Retinal pigment epithelial cell (primary cell): ENCODE data around the gene BRINP3.
A peak's percentile ranks its signal among the peaks of the same experiment; 100 is the strongest.

Experiments used
- DNase-seq: peaks from one replicate; pipeline ENCODE4 v3.0.0-alpha.2; 2010; ENCODE audit warnings: low read depth
- H3K4me3 ChIP-seq: 2 replicates; pipeline ENCODE4 v1.5.1; 2011; ENCODE audit warnings: mild to moderate bottlenecking, low read length, control low read depth, moderate library complexity
- CTCF ChIP-seq: conservative IDR thresholded peaks from 2 replicates; pipeline ENCODE4 v1.5.1; 2011; ENCODE audit warnings: low read depth, low read length, control low read depth, inconsistent platforms

The BRINP3 gene

GRCh38 chr1:190480231-190480630, 2.6 kb upstream of the BRINP3 start:
- H3K4me3 ChIP-seq = no peak overlapping the region

DNA sequence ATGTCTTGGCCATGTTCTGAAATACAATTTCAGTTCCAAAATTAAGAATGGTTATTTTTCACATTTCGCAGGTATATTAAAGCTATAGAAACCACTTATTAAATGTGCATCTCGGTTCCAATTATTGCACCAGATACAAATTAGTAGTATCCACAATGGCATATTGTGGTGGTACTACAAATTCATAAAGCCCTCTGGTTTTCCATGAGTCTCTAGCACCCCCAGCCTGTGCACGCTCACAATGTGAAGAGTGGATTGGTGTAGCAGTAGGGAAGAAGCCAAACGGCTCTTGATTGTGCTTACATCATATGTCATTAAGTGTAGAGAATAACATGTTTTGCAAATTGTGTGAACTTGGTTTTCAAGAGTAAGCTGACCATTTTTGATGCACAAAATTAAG, 1.9 kb upstream of the BRINP3 start:
- no peak for DNase-seq
- no peak overlapping the region for H3K4me3 ChIP-seq
- TF ChIP-seq CTCF = no peak

More at GRCh38 chr1:190480231-190480630, 2.6 kb upstream of the BRINP3 start:
- DNase-seq = no peak
- no peak for TF ChIP-seq CTCF

GRCh38 chr1:190479050-190479397, 1.4 kb upstream of the BRINP3 start:
- DNase-seq = no peak
- H3K4me3 ChIP-seq = peak overlapping the region; percentile 61
- no peak for TF ChIP-seq CTCF

DNA sequence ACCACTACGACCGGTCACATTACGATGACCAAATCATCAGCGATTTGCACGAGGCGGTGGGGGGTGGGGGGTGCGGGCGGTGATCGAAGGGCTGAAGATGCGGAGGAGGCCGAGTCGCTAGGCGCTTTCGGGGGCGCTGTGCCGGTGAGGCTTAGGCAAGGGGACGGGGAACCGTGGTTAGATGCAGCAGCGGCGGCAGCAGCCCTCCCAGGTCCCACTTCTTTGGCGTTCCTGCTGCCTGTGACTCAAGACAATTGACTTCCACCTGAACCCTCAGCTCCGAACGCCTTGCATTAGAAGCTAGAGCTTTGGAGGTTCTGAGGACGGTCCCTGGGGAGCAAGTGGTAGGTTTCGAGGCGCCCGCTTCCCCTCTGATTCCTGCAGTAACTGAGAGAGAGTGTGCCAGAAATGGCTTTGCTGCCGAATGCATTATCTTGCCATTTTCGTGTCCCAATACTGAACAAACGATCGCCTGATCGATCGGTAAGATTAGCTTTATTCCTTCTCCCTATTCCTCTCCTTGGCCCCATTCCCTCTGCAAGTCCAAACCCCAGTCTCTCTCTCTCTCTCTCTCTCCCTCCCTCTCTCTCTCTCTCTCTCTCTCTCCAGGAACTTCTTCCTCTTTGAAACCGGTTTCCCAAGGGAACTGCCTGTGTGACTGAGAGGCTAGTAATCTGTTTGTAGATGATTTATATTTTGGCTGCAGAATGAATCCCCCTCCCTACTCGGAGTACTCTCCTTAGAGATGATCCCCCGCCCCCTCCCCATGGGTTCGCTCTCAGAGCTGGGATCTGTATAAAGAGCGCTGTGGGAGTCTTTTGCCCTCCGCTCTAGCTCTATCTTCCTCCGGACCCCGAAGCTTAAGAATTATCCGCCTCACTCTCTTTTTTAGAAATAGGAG, 735 bp upstream of the BRINP3 start:
- H3K4me3 ChIP-seq = peak overlapping the region; percentile 61
- no peak for DNase-seq
- TF ChIP-seq CTCF = peak; percentile 17

DNA sequence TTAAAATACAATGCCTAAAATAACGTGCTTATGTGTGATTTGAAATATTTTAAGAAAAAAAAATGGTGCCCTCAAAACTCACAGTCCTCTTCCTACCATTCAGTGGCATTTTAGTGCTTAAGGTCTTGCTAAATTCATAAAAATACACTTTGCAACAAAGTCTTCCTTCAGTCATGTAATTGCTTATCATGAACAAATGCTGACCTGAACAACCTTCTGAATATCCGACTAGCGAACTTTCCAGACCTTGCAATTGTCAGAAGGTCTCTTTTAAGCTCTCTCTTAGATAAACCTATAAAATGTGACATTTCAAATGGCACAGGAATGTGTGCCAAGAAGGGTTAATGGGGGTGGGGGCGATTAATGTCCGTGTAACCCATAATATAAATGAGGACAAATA, 858 bp downstream of the BRINP3 start:
- no peak for TF ChIP-seq CTCF
- no peak for DNase-seq
- no peak overlapping the region for H3K4me3 ChIP-seq

DNA sequence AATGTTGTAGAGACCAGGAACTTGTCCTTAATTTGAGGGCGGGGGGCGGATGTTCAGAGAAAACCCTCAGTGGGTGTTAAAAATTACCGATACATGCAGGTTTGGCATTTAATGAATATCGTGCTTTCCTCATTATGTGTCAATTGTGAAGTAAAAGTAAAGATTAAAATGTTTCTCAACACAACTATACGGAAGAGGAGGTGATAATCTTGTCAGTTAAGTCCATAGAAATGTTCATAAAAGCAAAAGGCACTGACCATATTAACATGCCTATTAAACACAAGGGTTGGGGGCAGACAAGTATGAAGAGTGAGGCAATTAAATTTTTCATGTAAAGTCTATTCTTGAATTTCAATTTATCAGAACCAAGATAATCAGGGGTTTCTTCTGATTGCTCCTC, 1.3 kb downstream of the BRINP3 start:
- peak overlapping the region; percentile 57 for H3K4me3 ChIP-seq

More for the DNA sequence above, 1.3 kb downstream of the BRINP3 start:
- TF ChIP-seq CTCF = no peak
- no peak for DNase-seq
